H9 (cell line): Measurements from ENCODE around the gene SPTLC1. TPM values are rescaled to one million over a fixed set of nuclear protein-coding genes. Genes with fewer than 3 reads are reported as not detected.

Experiments
- DNase-seq: peaks from one replicate; pipeline ENCODE4 v3.0.0-alpha.2; 2017
- H2AFZ ChIP-seq: one replicate; pipeline ENCODE4 v1.6.1; 2013; ENCODE audit warnings: mild to moderate bottlenecking, low read length, control low read depth, moderate library complexity
- H2AK5ac ChIP-seq: 2 replicates; pipeline ENCODE4 v1.6.1; 2013; ENCODE audit warnings: low read length, control low read depth, mixed read lengths; ENCODE audit not compliant: insufficient read length
- H2BK120ac ChIP-seq: one replicate; pipeline ENCODE4 v1.6.1; 2013; ENCODE audit warnings: low read depth, mild to moderate bottlenecking, low read length, control low read depth, inconsistent platforms; ENCODE audit not compliant: poor library complexity, severe bottlenecking
- H2BK12ac ChIP-seq: 2 replicates; pipeline ENCODE4 v1.6.1; 2013; ENCODE audit warnings: low read length, control low read depth, mixed read lengths, low read depth; ENCODE audit not compliant: insufficient read length
- H2BK15ac ChIP-seq: 2 replicates; pipeline ENCODE4 v1.6.1; 2013; ENCODE audit warnings: low read depth, low read length, control low read depth
- H2BK20ac ChIP-seq: one replicate; pipeline ENCODE4 v1.6.1; 2013; ENCODE audit warnings: low read depth, mild to moderate bottlenecking, low read length, control low read depth, inconsistent platforms; ENCODE audit not compliant: poor library complexity, severe bottlenecking
- H2BK5ac ChIP-seq: 2 replicates; pipeline ENCODE4 v1.6.1; 2013; ENCODE audit warnings: low read length, control low read depth, mixed read lengths; ENCODE audit not compliant: insufficient read length
- H3K14ac ChIP-seq: 2 replicates; pipeline ENCODE4 v1.6.1; 2013; ENCODE audit warnings: low read length, control low read depth; ENCODE audit not compliant: insufficient read depth
- H3K18ac ChIP-seq: 2 replicates; pipeline ENCODE4 v1.6.1; 2013; ENCODE audit warnings: low read depth, mild to moderate bottlenecking, mixed read lengths, low read length, control low read depth; ENCODE audit not compliant: insufficient read length
- H3K23ac ChIP-seq: 2 replicates; pipeline ENCODE4 v1.6.1; 2013; ENCODE audit warnings: low read length, control low read depth, mixed read lengths, low read depth; ENCODE audit not compliant: insufficient read length
- H3K23me2 ChIP-seq: 2 replicates; pipeline ENCODE4 v1.6.1; 2013; ENCODE audit warnings: low read depth, mild to moderate bottlenecking, mixed read lengths, low read length, control low read depth; ENCODE audit not compliant: insufficient read length, poor library complexity, severe bottlenecking
- H3K27ac ChIP-seq: 2 replicates; pipeline ENCODE4 v1.5.1; 2013; ENCODE audit warnings: low read length, control low read depth, mixed read lengths, low read depth; ENCODE audit not compliant: insufficient read length
- H3K27me3 ChIP-seq: 2 replicates; pipeline ENCODE4 v1.6.1; 2013; ENCODE audit warnings: low read length, control low read depth, inconsistent platforms; ENCODE audit not compliant: insufficient read depth
- H3K4ac ChIP-seq: 2 replicates; pipeline ENCODE4 v1.6.1; 2013; ENCODE audit warnings: low read depth, mild to moderate bottlenecking, control low read depth, inconsistent platforms, low read length, moderate library complexity
- H3K4me1 ChIP-seq: 2 replicates; pipeline ENCODE4 v1.6.1; 2013; ENCODE audit warnings: low read length, control low read depth, inconsistent platforms; ENCODE audit not compliant: insufficient read depth
- H3K4me2 ChIP-seq: 2 replicates; pipeline ENCODE4 v1.6.1; 2013; ENCODE audit warnings: low read length, control low read depth, mixed read lengths; ENCODE audit not compliant: insufficient read length, insufficient read depth
- H3K56ac ChIP-seq: 2 replicates; pipeline ENCODE4 v1.6.1; 2013; ENCODE audit warnings: low read depth, mild to moderate bottlenecking, mixed read lengths, low read length, control low read depth; ENCODE audit not compliant: insufficient read length
- H3K79me1 ChIP-seq: 2 replicates; pipeline ENCODE4 v1.6.1; 2013; ENCODE audit warnings: low read depth, mild to moderate bottlenecking, moderate library complexity, low read length, control low read depth, inconsistent platforms; ENCODE audit not compliant: insufficient read depth, poor library complexity, severe bottlenecking
- H3K79me2 ChIP-seq: 2 replicates; pipeline ENCODE4 v1.6.1; 2013; ENCODE audit warnings: low read length, control low read depth, inconsistent platforms; ENCODE audit not compliant: insufficient read depth
- H3K9ac ChIP-seq: 2 replicates; pipeline ENCODE4 v1.6.1; 2013; ENCODE audit warnings: low read length, control low read depth, mixed read lengths; ENCODE audit not compliant: insufficient read length; ENCODE audit errors: extremely low read depth
- H3K9me3 ChIP-seq: one replicate; pipeline ENCODE4 v1.6.1; 2013; ENCODE audit warnings: low read depth, low read length, inconsistent platforms; ENCODE audit not compliant: control insufficient read depth
- H3T11ph ChIP-seq: one replicate; pipeline ENCODE4 v1.6.1; 2013; ENCODE audit warnings: mild to moderate bottlenecking, low read length, control low read depth, inconsistent platforms
- H4K20me1 ChIP-seq: one replicate; pipeline ENCODE4 v1.6.1; 2013; ENCODE audit not compliant: control insufficient read depth, insufficient read length, insufficient read depth
- H4K5ac ChIP-seq: 2 replicates; pipeline ENCODE4 v1.6.1; 2013; ENCODE audit warnings: low read depth, mild to moderate bottlenecking, mixed read lengths, low read length, control low read depth; ENCODE audit not compliant: insufficient read length
- H4K8ac ChIP-seq: replicated peaks from 2 replicates; pipeline ENCODE4 v1.6.1; 2013; ENCODE audit warnings: low read length, control low read depth, mixed read lengths, low read depth; ENCODE audit not compliant: insufficient read length
- H4K91ac ChIP-seq: 2 replicates; pipeline ENCODE4 v1.6.1; 2013; ENCODE audit warnings: low read depth, mild to moderate bottlenecking, moderate library complexity, mixed read lengths, low read length, control low read depth; ENCODE audit not compliant: insufficient read length
- H3K27ac Mint-ChIP-seq, 3 experiments: 2 replicates in 2 of 3; 3 replicates in 1 of 3; pipeline ENCODE4 v1.8.0; 2020 to 2021; ENCODE audit warnings: mixed read lengths in 3 of 3, mild to moderate bottlenecking in 1 of 3, moderate library complexity in 1 of 3
- H3K27me3 Mint-ChIP-seq: 2 replicates; pipeline ENCODE4 v1.8.0; 2021; ENCODE audit warnings: low read depth, mild to moderate bottlenecking, moderate library complexity, mixed read lengths
- H3K36me3 Mint-ChIP-seq, 3 experiments: 2 replicates in 2 of 3; 3 replicates in 1 of 3; pipeline ENCODE4 v1.8.0; 2020 to 2021; ENCODE audit warnings: low read depth in 3 of 3, mixed read lengths in 3 of 3; ENCODE audit not compliant: insufficient read depth in 1 of 3
- H3K4me1 Mint-ChIP-seq, 2 experiments: 2 replicates each; pipeline ENCODE4 v1.8.0; 2020; ENCODE audit warnings: mixed read lengths in 2 of 2
- H3K4me3 Mint-ChIP-seq, 2 experiments: 2 replicates in 1 of 2; 3 replicates in 1 of 2; pipeline ENCODE4 v1.8.0; 2020 to 2021; ENCODE audit warnings: mild to moderate bottlenecking in 2 of 2, mixed read lengths in 2 of 2, moderate library complexity in 1 of 2
- H3K9me3 Mint-ChIP-seq, 2 experiments: 2 replicates in 1 of 2; 3 replicates in 1 of 2; pipeline ENCODE4 v1.8.0; 2020; ENCODE audit warnings: mild to moderate bottlenecking in 2 of 2, mixed read lengths in 2 of 2, moderate library complexity in 1 of 2
- CTCF ChIP-seq: fragments of 200-600 bp; sonication (generic); conservative IDR thresholded peaks from 3 replicates; pipeline ENCODE4 v1.8.0; 2021; ENCODE audit warnings: antibody characterized with exemption, mild to moderate bottlenecking
- WGBS: extraction: QIAGEN DNeasy Blood & Tissue Kit; methylation state at CpG from one replicate; pipeline ENCODE4 v1.1.7; 2013; ENCODE audit warnings: missing lambda C conversion rate, low lambda C conversion rate, mixed read lengths; ENCODE audit not compliant: insufficient read length; ENCODE audit errors: extremely low coverage; 5-methylcytosine and 5-hydroxymethylcytosine counted together
- total RNA-seq: library from RNA; stranded (reverse); gene quantifications from 2 replicates; pipeline ENCODE4 v1.2.1, GENCODE V29; 2021

The SPTLC1 gene
- total RNA-seq, 1 experiment from 2014 or later: 73.5 TPM

- Histone ChIP-seq H4K8ac (no peak overlapping the region), H3K9ac (no peak overlapping the region), H2AK5ac (no peak overlapping the region), H2AFZ (no peak overlapping the region), H3K4me1 (no peaks in the 10 kb centered on the region; the same call in 1 of the 2 replicates), H3K18ac (no peak overlapping the region), H3K4me2 (no peak overlapping the region), H3K27ac (no peak overlapping the region), H3T11ph (no peak overlapping the region), H3K56ac (no peak overlapping the region), H4K91ac (no peak overlapping the region), H3K9me3 (no peaks in the 10 kb centered on the region), H2BK120ac (no peak overlapping the region), H3K4ac (no peak overlapping the region), H3K23me2 (no peaks in the 10 kb centered on the region), H3K14ac (no peak overlapping the region), H4K20me1 (no peaks in the 10 kb centered on the region), H4K5ac (no peak overlapping the region), H3K79me2 (no peaks in the 10 kb centered on the region), H2BK20ac (no peak overlapping the region), H3K27me3 (no peaks in the 10 kb centered on the region), H3K79me1 (no peaks in the 10 kb centered on the region), H2BK5ac (no peak overlapping the region), H3K23ac (peak overlapping the region; percentile 92), H2BK15ac (no peak overlapping the region), H2BK12ac (no peak overlapping the region)
- peak overlapping the region in 1 of 3 experiments; percentile 8; a peak in 1 of 7 replicates for H3K27ac Mint-ChIP-seq
- peaks cover 32 to 33% of the 10 kb centered on the region in 2 experiments for H3K9me3 Mint-ChIP-seq
- no peaks in the 10 kb centered on the region for H3K27me3 Mint-ChIP-seq
- no peak for DNase-seq
- no peak overlapping the region for H3K4me3 Mint-ChIP-seq
- H3K4me1 Mint-ChIP-seq: peaks cover 51 to 60% of the 10 kb centered on the region in 2 experiments
- peaks cover 39 to 62% (median 59%) of the 10 kb centered on the region in 3 experiments for H3K36me3 Mint-ChIP-seq
- WGBS: no CpG with 5 or more reads among the region's 5 CpGs
- TF ChIP-seq CTCF: no peak
Measured at GRCh38 chr9:92058723-92059444, 56.3 kb downstream of the SPTLC1 start.
